ENCODE data around the gene PARVA.

GRCh38 chr11:12539572-12539971, 162.2 kb downstream of the PARVA start:
- TF ChIP-seq POLR2A (IDR thresholded peaks at IDR 0.05; ENCODE audit: low read depth, low read length) (no peak), TAF1 (IDR thresholded peaks at IDR 0.05; ENCODE audit: borderline replicate concordance, low read depth, low read length) (no peak)
